GM12878 (cell line): ENCODE measurements around the gene ADGRF1. TPM values are rescaled to one million over a fixed set of nuclear protein-coding genes. Genes with fewer than 3 reads are reported as not detected.

Source experiments
- ATAC-seq: fragments of 200-7000 bp; cut with Tn5 transposase; 3 replicates; pipeline ENCODE4 v1.9.1; 2020; ENCODE audit warnings: mild to moderate bottlenecking, moderate library complexity
- BruUV-seq: library from RNA; stranded (reverse); fragments of 400-500 nt; replicated peaks from 2 replicates; lab custom pipeline; 2021; lab: Mats Ljungman, UMichigan
- CTCF ChIA-PET: fragments of 300-600 bp; sonication (Branson Sonifier 250); formaldehyde crosslinking; extraction: SDS; loops from one replicate; lab custom pipeline; 2021; ENCODE audit warnings: inconsistent platforms; lab: Yijun Ruan, JAX
- POLR2A ChIA-PET: fragments of 350-600 bp; formaldehyde crosslinking; extraction: SDS; loops from one replicate; lab custom pipeline; 2021; ENCODE audit warnings: inconsistent platforms; lab: Charles Lee
- RAD21 ChIA-PET: fragments of 300-600 bp; sonication (Branson Sonifier 250); formaldehyde crosslinking; loops from one replicate; lab custom pipeline; 2023; ENCODE audit warnings: antibody characterized with exemption; ENCODE audit not compliant: unreplicated experiment; lab: Charles Lee
- SMC1A ChIA-PET: fragments of 300-600 bp; sonication (Branson Sonifier 250); formaldehyde crosslinking; loops from one replicate; lab custom pipeline; 2023; ENCODE audit not compliant: unreplicated experiment, uncharacterized antibody; lab: Charles Lee
- DNase-seq: peaks from one replicate; pipeline ENCODE4 v3.0.0-alpha.2; 2011; ENCODE audit warnings: low read depth, low spot score
- FAIRE-seq: peaks from 3 replicates; lab custom pipeline; 2011; peaks lifted over from hg19 to GRCh38; lab: Jason Lieb, UNC
- H2AFZ ChIP-seq: 2 replicates; pipeline ENCODE4 v1.6.0; 2011; ENCODE audit warnings: low read depth, low read length, control low read depth; ENCODE audit not compliant: control insufficient read depth
- H3K27ac ChIP-seq: 2 replicates; pipeline ENCODE4 v1.5.1; 2011; ENCODE audit warnings: control low read depth; ENCODE audit not compliant: control insufficient read depth, insufficient read depth
- H3K27me3 ChIP-seq, 2 experiments: replicated peaks in 1 of 2; 2 replicates each; pipeline versions ENCODE4 v1.6.0 to v1.6.1; 2011; ENCODE audit warnings: low read length in 1 of 2; ENCODE audit not compliant: control insufficient read depth in 2 of 2, insufficient read depth in 2 of 2
- H3K36me3 ChIP-seq, 2 experiments: 2 replicates each; pipeline ENCODE4 v1.5.1; 2011; ENCODE audit warnings: low read length in 1 of 2; ENCODE audit not compliant: control insufficient read depth in 2 of 2, insufficient read depth in 2 of 2
- H3K4me1 ChIP-seq: 2 replicates; pipeline ENCODE4 v1.6.1; 2011; ENCODE audit warnings: mild to moderate bottlenecking, low read length, moderate library complexity, mixed read lengths; ENCODE audit not compliant: control insufficient read depth, insufficient read depth
- H3K4me2 ChIP-seq: 2 replicates; pipeline ENCODE4 v1.6.0; 2011; ENCODE audit warnings: control low read depth; ENCODE audit not compliant: control insufficient read depth, insufficient read depth
- H3K4me3 ChIP-seq: fragments of 200-600 bp; sonication (generic); 2 replicates; pipeline ENCODE4 v1.5.1; 2016
- H3K79me2 ChIP-seq: 2 replicates; pipeline ENCODE4 v1.6.0; 2011; ENCODE audit warnings: low read length; ENCODE audit not compliant: control insufficient read depth, insufficient read depth
- H3K9ac ChIP-seq: 2 replicates; pipeline ENCODE4 v1.8.0; 2011; ENCODE audit warnings: low read length, control low read depth, mixed read lengths; ENCODE audit not compliant: control insufficient read depth, insufficient read depth
- H3K9me3 ChIP-seq: replicated peaks from 3 replicates; pipeline ENCODE4 v1.5.1; 2011; ENCODE audit warnings: mild to moderate bottlenecking, low read length; ENCODE audit not compliant: control insufficient read depth, insufficient read depth
- H4K20me1 ChIP-seq: 2 replicates; pipeline ENCODE4 v1.6.0; 2011; ENCODE audit not compliant: control insufficient read depth, insufficient read depth
- ASH2L ChIP-seq: fragments of 300-600, 200-600 bp; sonication (generic); IDR thresholded peaks from 2 replicates; pipeline ENCODE4 v1.6.1; 2017; ENCODE audit warnings: low read depth, mild to moderate bottlenecking, borderline replicate concordance
- CREB1 ChIP-seq: IDR thresholded peaks from 2 replicates; pipeline ENCODE4 v1.6.1; 2012; ENCODE audit warnings: low read depth, mild to moderate bottlenecking, inconsistent platforms
- DPF2 ChIP-seq: fragments of 450-650 bp; IDR thresholded peaks from 2 replicates; pipeline ENCODE4 v1.6.1; 2017; ENCODE audit warnings: mild to moderate bottlenecking
- EGR1 ChIP-seq, 2 experiments: IDR thresholded peaks; 1 replicate in 1 of 2; 2 replicates in 1 of 2; pipeline ENCODE4 v1.6.1; 2011 to 2012; ENCODE audit warnings: low read depth in 2 of 2, low read length in 2 of 2, borderline replicate concordance in 1 of 2, mild to moderate bottlenecking in 1 of 2, moderate library complexity in 1 of 2
- ESRRA ChIP-seq: IDR thresholded peaks from 2 replicates; pipeline ENCODE4 v1.6.1; 2012; ENCODE audit warnings: mild to moderate bottlenecking, low read length, improper control_type of control experiment
- KDM1A ChIP-seq: fragments of 200-600 bp; sonication (generic); IDR thresholded peaks from 2 replicates; pipeline ENCODE4 v1.6.1; 2016; ENCODE audit warnings: borderline replicate concordance
- MYB ChIP-seq: fragments of 150-350 bp; IDR thresholded peaks from 2 replicates; pipeline ENCODE4 v1.6.1; 2014; ENCODE audit warnings: mild to moderate bottlenecking, low read depth, low read length, borderline replicate concordance
- MYC ChIP-seq: IDR thresholded peaks from 2 replicates; pipeline ENCODE4 v1.6.1; 2011; ENCODE audit warnings: mild to moderate bottlenecking, low read length, moderate library complexity, inconsistent platforms; ENCODE audit not compliant: insufficient read depth, insufficient replicate concordance, insufficient read length, severe bottlenecking
- NRF1 ChIP-seq: conservative IDR thresholded peaks from 2 replicates; pipeline ENCODE4 v1.6.1; 2011; ENCODE audit warnings: mild to moderate bottlenecking, low read depth, low read length, improper control_type of control experiment
- PML ChIP-seq: IDR thresholded peaks from 2 replicates; pipeline ENCODE4 v1.6.1; 2012; ENCODE audit warnings: low read length, inconsistent platforms
- POLR2AphosphoS2 ChIP-seq: IDR thresholded peaks from 2 replicates; pipeline ENCODE4 v1.6.1; 2011; ENCODE audit warnings: low read depth, mild to moderate bottlenecking, low read length, improper control_type of control experiment, moderate library complexity
- RAD51 ChIP-seq: fragments of 450-650 bp; IDR thresholded peaks from 2 replicates; pipeline ENCODE4 v1.6.1; 2016; ENCODE audit warnings: moderate library complexity, mild to moderate bottlenecking, inconsistent platforms
- SIX5 ChIP-seq: IDR thresholded peaks from 2 replicates; pipeline ENCODE4 v1.6.1; 2011; ENCODE audit warnings: mild to moderate bottlenecking, low read depth, low read length, moderate library complexity; ENCODE audit not compliant: severe bottlenecking
- STAT1 ChIP-seq: fragments of 450-650 bp; conservative IDR thresholded peaks from 2 replicates; pipeline ENCODE4 v1.6.1; 2014; ENCODE audit warnings: antibody characterized with exemption, mild to moderate bottlenecking
- SUZ12 ChIP-seq: fragments of 200-600 bp; sonication (generic); IDR thresholded peaks from one replicate; pipeline ENCODE4 v1.6.1; 2018; ENCODE audit warnings: antibody characterized with exemption, mild to moderate bottlenecking; ENCODE audit not compliant: unreplicated experiment
- TAF1 ChIP-seq: IDR thresholded peaks from 2 replicates; pipeline ENCODE4 v1.6.1; 2011; ENCODE audit warnings: mild to moderate bottlenecking, low read depth, low read length, borderline replicate concordance
- TARDBP ChIP-seq: IDR thresholded peaks from 2 replicates; pipeline ENCODE4 v1.6.1; 2016; ENCODE audit warnings: borderline replicate concordance
- ZBED1 ChIP-seq: IDR thresholded peaks from 2 replicates; pipeline ENCODE4 v1.6.1; 2016; ENCODE audit warnings: borderline replicate concordance
- ZNF207 ChIP-seq: fragments of 450-650 bp; IDR thresholded peaks from 2 replicates; pipeline ENCODE4 v1.6.1; 2014; ENCODE audit warnings: antibody characterized with exemption, mild to moderate bottlenecking, borderline replicate concordance
- ZNF217 ChIP-seq: fragments of 450-650 bp; IDR thresholded peaks from 2 replicates; pipeline ENCODE4 v1.6.1; 2017; ENCODE audit warnings: antibody characterized with exemption, mild to moderate bottlenecking
- WGBS: methylation state at CpG from one replicate; pipeline ENCODE4 v1.1.6; 2016; ENCODE audit warnings: low lambda C conversion rate; ENCODE audit not compliant: insufficient replicate concordance, insufficient coverage; ENCODE audit errors: missing lambda C conversion rate; 5-methylcytosine and 5-hydroxymethylcytosine counted together
- in situ Hi-C: fragments of 300-500 bp; cut with MboI; formaldehyde crosslinking; loops from 9 replicates; pipeline ENCODE4 v1.14.3; 2018; ENCODE audit warnings: mixed read lengths
- intact Hi-C: fragments of 100-400 bp; cut with micrococcal nuclease; formaldehyde crosslinking; loops from one replicate; pipeline ENCODE4 v1.14.2; 2022; ENCODE audit not compliant: unreplicated experiment
- polyA plus RNA-seq, 11 experiments: library from polyadenylated mRNA; depleted of rRNA in 4 of 11; unstranded in 6 of 11; stranded (reverse) in 5 of 11; fragments of >200 nt; fragmentation: Nextera tagmentation in 4 of 11; fragmentation: Illumina TruSeq in 1 of 11; extraction: Ambion mirVana in 4 of 11; extraction: Trizol in 1 of 11; gene quantifications; 1 replicate in 1 of 11; 2 replicates in 10 of 11; pipeline versions ENCODE4 v1.2.1 to v1.2.3, GENCODE V29; 2011 to 2016; ENCODE audit warnings: inconsistent platforms in 2 of 11, missing spikeins in 2 of 11, low read depth in 1 of 11
- total RNA-seq, 4 experiments: library from RNA; depleted of rRNA in 3 of 4; stranded (reverse); fragments of >200 nt in 3 of 4; fragmentation: Illumina TruSeq in 1 of 4; extraction: Trizol in 1 of 4; gene quantifications; 2 replicates each; pipeline versions ENCODE4 v1.2.1 to v1.2.3, GENCODE V29; 2013 to 2021

The ADGRF1 gene
- total and polyA plus RNA-seq, 10 of the 15 experiments (the other 5 are each of a cell fraction or from before 2014, with no cell fraction given), result 0.05 TPM; not detected in 9

DNA sequence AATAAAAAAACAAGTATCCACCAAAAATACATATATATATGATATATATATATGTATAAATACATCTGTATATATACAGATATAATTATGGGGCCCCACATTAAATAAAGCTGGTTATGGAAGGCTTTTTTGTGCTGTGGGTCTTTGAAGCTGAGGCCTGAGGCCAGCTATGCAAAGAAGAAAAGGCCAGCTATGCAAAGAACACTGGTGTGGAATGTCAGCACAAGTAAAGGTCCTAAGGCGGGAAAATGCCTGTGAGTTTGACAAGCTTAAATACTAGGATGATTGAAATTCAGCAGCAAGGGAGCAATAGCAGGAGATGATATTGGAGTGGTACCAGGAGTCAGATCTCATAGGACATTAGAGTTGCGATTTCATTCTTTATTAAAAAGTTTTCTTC lies 25.2 kb downstream of the ADGRF1 start:
- ChIA-PET SMC1A (interaction anchor here (0.8 kb wide), 1 partner anchor 31 kb away, joined by 3 read pairs; no protein-coding TSS in a partner anchor), RAD21 (no interaction called here), POLR2A (no interaction called here), CTCF (interaction anchor here (1.5 to 2.2 kb wide), 2 partner anchors 30 to 292 kb away, joined by 3 to 4 read pairs; no protein-coding TSS in a partner anchor)
- no peaks in the 10 kb centered on the region for H3K79me2 ChIP-seq
- ATAC-seq (no peak), DNase-seq (no peak), FAIRE-seq (no peak)
- no peaks in the 10 kb centered on the region for H3K4me1 ChIP-seq
- no peak overlapping the region for H3K4me2 ChIP-seq
- no peaks in the 10 kb centered on the region for H3K27me3 ChIP-seq
- no peak overlapping the region for H3K9ac ChIP-seq
- no peaks in the 10 kb centered on the region for H4K20me1 ChIP-seq
- BruUV-seq, result no TSS peak
- no peak overlapping the region for H2AFZ ChIP-seq
- WGBS, result 86% methylated on average over 2 of the region's 2 CpGs
- in situ Hi-C loops (no loop called here), intact Hi-C loops (no loop called here)
- no peaks in the 10 kb centered on the region for H3K9me3 ChIP-seq
- H3K27ac ChIP-seq, result no peak overlapping the region
- TF ChIP-seq MYB (no peak), TAF1 (no peak), ESRRA (no peak)
- H3K4me3 ChIP-seq, result no peak overlapping the region
- no peaks in the 10 kb centered on the region for H3K36me3 ChIP-seq

DNA sequence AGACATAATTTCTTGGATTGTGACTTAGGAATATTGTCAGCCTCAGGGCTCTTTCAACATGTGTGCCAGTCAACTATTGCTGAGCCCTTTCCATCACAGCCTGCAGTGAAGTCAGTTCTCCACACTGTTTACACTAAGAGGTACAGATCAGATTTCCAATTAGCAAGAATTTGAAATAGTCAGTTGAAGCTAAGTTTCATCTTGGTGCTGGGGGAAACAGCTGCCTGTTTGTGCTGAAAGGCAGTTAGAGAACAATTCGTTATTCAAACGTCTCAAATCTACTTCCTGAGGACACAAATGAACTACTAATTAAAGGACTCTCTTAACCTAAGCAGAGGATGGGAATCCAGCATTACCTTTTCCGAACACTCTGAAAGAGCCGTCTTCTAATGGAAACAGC lies 25.9 kb downstream of the ADGRF1 start:
- ATAC-seq (no peak), DNase-seq (no peak), FAIRE-seq (no peak)
- H3K36me3 ChIP-seq, result no peaks in the 10 kb centered on the region
- in situ Hi-C loops, result no loop called here
- no peaks in the 10 kb centered on the region for H3K79me2 ChIP-seq
- H4K20me1 ChIP-seq, result no peaks in the 10 kb centered on the region
- TF ChIP-seq KDM1A (no peak), RAD51 (no peak), CREB1 (no peak), EGR1 (IDR thresholded peaks at IDR 0.05; ENCODE audit: borderline replicate concordance in 1 of 2, low read depth in 2 of 2, low read length in 2 of 2) (no peak), SIX5 (no peak), ZBED1 (no peak), MYC (no peak), TARDBP (no peak), ZNF217 (no peak), DPF2 (no peak), STAT1 (no peak), SUZ12 (no peak), ASH2L (no peak), ZNF207 (no peak), PML (no peak), POLR2AphosphoS2 (no peak), NRF1 (no peak)
- H3K27ac ChIP-seq, result no peak overlapping the region
- intact Hi-C loops, result no loop called here
- H3K4me3 ChIP-seq, result no peak overlapping the region
- no peaks in the 10 kb centered on the region for H3K27me3 ChIP-seq
- ChIA-PET SMC1A (no interaction called here), POLR2A (no interaction called here), CTCF (interaction anchor here (1.5 kb wide), 1 partner anchor 292 kb away, joined by 3 read pairs; no protein-coding TSS in a partner anchor), RAD21 (no interaction called here)
- H3K4me1 ChIP-seq, result no peaks in the 10 kb centered on the region
- H3K9ac ChIP-seq, result no peak overlapping the region
- no TSS peak for BruUV-seq
- WGBS, result 3% methylated on average over 4 of the region's 4 CpGs
- no peak overlapping the region for H2AFZ ChIP-seq
- H3K9me3 ChIP-seq, result no peaks in the 10 kb centered on the region
- H3K4me2 ChIP-seq, result no peak overlapping the region
